Stimulated activated CD4-positive, alpha-beta T cell treated with anti-CD3 and anti-CD28 coated beads, Interleukin-2, amount 100 ng/mL, for 24 hours (primary cell): ENCODE results near the gene GRIFIN.
A peak's percentile ranks its signal among the peaks of the same experiment; 100 is the strongest.

ENCODE experiments used
- DNase-seq, 2 donors: peaks; one replicate each; pipeline ENCODE4 v3.0.0-alpha.2; 2020

GRIFIN gene, protein sequence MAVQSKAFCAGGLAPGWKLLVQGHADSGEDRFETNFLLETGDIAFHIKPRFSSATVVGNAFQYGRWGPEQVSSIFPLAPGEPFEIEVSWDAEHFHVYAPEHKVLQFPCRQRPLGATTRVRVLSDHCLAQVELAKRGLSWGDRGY

GRCh38 chr7:2476298-2476697, at the start of gene GRIFIN:
Gene GRIFIN, minus strand, starts transcription at chr7:2476398. Its CDS starts 15 bp downstream, at chr7:2476383.
- DNase-seq: no peak

DNA sequence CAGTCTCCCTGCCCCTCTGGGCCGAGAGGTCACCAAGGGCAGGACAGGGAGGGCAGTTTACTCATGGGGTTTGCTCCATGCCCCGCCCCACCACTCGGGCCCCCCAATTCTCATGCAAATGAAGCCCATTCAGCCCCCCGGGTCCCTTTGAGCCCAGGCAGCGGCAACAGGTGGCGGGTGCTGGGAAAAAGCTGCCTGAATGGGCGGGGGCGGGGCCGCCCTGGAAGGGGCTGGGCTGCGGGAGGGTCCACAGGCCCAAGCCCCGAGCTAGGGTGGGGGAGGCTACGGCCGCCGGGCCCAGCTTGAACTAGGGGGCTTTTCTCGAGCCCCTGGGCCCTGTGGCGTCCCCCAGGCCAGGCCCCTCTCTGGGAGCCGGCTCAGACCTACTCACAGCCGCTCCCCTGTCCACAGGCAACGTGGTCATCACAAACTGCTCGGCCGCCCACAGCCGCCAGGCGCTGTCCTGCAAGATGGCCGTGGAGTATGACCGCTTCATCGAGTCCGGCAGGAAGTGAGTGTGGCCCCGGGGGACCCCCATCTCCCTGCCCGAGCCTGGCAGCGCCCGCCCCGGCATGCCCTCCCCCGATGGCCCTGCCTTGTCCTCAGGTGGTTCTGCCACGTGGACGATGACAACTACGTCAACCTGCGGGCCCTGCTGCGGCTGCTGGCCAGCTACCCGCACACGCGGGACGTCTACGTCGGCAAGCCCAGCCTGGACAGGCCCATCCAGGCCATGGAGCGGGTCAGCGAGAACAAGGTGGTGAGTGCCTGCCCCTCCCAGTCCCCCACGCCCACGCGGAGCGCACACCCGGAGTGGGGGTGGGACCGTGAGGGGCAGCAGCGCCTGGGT, 48.8 kb upstream of the GRIFIN start:
- DNase-seq: no peak

DNA sequence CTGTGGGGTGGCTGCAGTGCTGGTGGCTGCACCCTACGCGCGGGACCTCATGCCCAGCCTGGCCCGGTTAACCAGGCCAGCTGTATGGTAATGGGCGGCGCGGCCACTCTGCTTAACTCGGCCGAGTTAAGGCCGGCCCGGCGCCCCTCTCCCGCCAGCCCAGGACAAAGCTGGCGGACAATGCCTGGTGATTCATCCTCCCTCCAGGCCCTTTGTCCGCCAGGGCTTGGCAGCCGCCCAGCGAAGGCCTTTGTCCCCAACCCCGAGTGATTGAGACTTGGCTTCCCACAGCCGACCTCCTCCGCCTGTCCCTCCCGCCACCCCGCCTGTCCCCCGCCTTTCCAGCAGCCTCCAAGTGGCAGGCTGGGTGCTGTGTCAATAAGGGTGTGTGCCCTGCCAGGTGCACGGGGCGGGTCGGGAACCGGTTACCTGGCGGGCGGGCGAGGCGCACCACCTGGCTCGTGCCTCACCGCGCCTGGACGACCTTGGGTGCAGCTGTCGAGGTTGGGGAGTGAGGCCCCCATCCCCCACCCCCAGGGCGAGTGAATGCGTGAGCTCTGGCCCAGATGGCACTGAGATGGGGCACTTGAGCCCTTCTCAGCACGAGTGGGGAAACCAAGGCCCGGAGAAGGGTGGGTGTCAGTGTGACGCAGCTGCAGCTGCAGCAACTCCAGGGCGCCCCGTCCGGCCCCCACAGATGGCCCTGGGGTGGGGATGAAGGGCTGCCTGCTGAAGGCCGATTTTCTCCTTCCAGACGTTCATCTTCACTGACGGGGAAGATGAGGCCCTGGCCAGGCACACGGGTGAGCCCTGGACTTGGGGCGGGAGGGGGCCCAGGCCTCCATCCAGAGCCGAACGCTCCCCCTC, 48.0 kb upstream of the GRIFIN start:
- DNase-seq: no peak

DNA sequence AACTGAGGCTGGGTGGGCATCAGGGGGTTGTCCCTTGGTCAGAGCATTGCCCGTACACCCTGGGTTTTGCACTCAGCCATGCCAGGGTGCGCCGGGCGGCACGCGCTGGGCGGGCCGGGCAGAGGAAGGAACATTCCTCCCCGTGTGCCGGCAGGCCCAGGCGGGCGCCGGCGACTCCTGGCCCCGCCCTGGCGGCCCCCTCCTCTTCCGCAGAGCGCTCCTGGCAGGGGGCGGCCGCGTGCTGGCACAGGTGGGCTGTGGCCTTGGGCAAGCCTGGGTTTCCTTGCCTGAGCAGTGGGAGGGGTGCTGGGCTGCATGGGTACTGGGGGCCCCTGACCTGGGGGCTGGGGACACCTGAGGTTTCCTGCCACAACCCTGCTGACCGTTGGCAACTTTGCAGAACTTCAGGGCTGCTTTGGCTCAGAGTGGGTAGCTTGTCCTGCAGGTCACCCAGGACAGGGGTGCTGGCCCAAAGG, 47.3 kb upstream of the GRIFIN start:
- DNase-seq: no peak

GRCh38 chr7:2522780-2523433, 46.7 kb upstream of the GRIFIN start:
- DNase-seq: peak; percentile 48 to 51

DNA sequence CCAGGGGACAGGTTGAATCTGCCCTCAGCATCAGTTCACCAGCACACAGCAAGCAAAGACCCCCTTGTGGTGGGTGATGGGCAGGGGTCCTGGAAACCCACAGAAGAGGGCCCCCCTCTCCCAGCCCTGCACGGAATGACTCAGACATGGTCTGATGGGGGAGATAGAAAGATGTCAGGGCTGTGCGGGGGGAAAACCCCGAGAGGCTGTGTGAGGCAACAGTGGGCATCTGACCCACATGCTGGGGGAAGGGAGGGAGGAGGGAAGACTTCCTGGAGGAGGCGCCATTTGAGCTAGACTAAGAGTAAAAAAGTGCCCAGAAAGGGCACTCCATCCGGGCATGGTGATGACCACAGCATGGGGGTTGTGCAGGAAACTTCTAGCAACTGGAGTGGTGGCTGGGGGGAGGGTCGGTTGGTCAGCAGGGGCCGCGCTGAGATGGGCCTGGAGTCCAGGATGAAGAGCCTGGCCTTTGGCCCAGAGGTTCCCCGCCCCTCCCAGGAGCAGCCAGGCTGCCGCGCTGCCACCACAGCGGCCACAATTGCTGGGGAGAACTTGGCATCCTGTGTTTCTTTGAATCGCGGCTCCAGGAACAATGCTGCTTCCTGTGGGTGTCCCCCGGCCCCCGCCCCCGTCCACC, 45.9 kb upstream of the GRIFIN start:
- DNase-seq: peak; percentile 72 to 74

- DNase-seq: no peak
Measured at GRCh38 chr7:2521341-2521745, 45.1 kb upstream of the GRIFIN start.

DNA sequence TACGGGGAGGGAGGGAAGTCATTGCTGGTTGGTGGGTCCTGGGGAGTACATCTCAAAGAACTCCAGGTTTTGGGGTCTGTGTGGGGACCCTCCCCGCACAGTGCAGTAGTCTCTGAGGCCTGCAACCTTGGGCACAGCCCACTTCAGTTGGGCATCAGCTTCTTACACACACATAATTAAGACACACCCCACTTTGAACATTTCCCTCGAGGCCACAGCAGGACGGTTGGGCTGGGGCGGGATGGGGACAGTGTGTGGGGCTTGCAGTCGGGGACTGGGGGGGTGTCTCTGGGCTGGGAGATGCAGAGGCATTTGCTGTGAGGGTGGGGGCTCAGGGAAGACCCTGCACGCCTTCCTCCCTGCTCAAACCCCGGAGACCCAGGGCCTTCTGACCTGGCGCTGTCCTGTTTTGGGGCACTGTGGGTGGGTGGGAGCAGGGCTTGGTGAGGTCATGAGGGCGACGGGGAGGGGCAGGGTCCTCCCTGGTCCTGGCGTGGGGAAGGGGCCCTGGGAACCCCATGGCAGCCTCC, 44.6 kb upstream of the GRIFIN start:
- no peak for DNase-seq

DNA sequence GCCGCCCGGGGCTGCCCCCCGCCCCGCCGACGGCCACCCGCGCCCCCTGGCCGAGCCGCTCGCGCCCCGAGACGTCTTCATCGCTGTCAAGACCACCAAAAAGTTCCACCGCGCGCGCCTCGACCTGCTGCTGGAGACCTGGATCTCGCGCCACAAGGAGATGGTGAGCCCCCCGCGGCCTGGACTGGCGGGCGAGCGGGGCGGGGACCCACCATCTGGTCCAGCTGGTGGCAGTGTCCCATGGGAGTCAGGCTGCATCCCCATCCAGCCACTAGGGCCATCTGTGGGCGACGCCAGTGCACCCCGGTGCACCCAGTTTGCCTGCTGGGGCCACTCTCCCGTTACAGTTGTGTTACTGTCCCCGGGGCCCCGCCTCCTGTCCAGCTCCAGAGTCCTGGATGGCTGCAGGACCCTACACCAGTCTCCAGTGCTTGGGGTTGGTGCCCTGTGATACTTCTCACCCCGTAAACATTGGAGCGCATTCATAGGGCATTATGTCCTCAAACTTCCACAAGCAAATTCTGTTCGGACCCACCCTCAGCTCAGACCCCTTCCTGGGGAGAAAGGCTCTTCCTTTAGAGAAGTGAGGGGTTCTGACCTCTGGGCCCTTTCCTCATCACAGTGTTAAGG, 44.0 kb upstream of the GRIFIN start:
- DNase-seq: peak in 1 of 2 donors; percentile 51

- peak; percentile 83 to 90 for DNase-seq
Measured at GRCh38 chr7:2519119-2519930, 43.1 kb upstream of the GRIFIN start, which contains the start of gene LFNG. Gene LFNG, plus strand, starts transcription at chr7:2519774. Its CDS starts 88 bp downstream, at chr7:2519862.

GRCh38 chr7:2518737-2519118, 42.5 kb upstream of the GRIFIN start:
- no peak for DNase-seq

DNA sequence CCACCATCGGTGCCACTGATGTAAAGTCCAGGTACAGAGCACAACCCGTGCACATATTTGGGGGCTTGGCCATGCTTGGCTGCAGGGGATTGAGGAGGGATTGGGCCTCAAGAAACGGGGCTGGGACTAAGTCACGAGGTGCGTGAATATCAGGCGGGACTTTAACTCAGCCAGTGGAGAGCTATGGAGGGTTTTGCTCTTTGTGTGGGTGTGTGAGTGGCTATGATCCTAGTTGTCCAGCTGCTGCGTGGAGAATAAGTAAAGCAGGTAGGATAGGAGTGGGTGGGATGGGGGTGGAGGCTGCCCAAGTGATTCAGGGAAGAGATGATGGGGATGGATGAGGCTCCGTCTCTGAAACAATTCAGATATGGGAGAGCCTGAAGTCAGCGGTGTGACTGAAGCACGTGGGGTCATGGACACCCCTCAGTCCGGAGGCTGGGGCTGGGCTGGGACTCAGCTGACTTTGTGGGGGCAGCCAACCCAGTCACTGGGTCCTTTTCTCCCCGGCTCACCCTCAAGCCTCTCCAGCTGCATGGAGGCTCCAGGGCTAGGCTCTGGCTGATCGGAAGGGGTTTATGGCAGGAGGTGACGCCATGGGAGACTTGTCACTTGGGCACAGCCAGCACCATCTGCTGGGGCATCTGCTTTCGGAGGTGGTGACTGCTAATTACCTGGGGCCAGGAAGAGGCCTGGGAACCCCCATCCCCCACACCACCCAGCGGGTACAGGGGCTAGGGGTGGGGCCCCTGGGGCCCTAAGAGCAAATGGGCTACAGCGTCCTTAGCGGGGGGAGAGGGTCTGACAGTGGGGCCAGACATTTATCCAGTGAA, 41.7 kb upstream of the GRIFIN start:
- no peak for DNase-seq

GRCh38 chr7:2517026-2517425, 40.8 kb upstream of the GRIFIN start:
- no peak for DNase-seq

- no peak for DNase-seq
Measured at GRCh38 chr7:2516194-2516555, 40.0 kb upstream of the GRIFIN start.

DNA sequence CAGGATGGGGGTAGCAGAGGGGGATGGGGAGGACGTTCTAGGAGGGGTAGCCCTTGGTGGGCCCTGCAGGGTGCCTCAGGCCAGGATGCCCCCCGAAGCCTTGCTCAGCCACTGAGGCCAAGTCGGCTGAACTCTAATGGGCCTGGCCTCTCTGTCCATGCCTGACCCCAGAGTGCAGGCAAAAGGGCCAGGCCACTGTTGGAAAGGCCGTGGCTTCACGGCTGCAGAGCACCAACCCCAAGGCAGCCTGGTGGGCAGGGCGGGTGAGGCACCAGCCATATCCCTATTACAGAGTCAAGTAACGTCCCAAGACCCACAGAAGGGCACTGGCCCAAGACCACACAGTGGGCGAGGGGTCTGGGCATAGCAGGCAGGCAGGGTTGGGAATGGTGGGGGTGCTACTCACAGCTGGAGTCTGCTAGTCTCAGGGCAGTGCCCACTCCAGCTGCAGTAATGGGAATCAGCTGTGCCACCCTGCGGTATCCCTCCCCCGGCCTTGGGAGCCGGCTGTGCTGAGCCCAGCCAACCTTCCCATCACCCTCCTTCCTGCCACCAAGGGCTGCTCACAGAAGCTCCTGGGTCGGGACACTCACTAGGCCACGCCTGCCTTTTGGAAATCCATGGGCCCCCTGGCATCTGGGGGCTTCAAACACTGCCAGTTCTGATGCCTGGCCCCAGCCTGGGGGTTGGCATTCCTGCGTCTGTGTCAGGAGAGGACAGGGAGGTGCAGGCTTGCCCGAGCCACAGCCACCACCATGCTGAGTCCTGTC, 39.4 kb upstream of the GRIFIN start:
- no peak for DNase-seq

DNA sequence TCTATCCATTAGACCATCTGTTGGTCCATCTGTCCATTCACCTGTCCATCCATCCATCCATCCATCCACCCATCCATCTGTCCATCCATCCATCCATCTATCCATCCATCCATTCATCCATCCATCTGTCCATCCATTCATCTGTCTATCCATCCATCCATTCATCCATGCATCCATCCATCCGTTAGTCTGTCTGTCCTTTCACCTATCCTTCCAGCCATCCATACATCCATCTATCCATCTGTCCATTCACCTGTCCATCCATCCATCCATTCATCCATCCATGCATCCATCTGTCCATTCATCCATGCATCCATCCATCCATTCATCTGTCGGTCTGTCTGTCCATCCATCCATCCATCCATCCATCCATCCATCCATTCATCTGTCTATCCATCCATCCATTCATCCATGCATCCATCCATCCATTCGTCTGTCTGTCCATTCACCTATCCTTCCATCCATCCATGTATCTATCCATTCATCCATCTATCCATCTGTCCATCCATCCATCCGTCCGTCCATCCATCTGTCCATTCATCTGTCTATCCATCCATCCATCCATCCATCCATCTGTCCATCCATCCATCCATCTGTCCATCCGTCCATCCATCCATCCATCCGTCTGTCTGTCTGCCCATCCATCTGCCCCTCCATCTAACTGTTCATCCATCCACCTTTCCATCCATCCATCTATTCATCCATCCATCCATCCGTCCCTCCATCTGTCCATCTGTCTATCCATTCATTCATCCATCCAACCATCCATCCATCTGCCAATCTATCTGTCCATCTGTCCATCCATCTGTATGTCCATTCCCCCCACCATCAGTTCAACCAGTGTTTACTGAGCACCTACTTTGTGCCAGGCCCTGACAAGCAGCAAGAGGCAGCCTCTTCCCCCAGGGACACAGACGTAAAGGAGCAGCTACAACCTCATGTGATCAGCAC, 38.5 kb upstream of the GRIFIN start:
- no peak for DNase-seq

GRCh38 chr7:2513702-2514101, 37.5 kb upstream of the GRIFIN start:
- DNase-seq: no peak

GRCh38 chr7:2512713-2513112, 36.5 kb upstream of the GRIFIN start:
- DNase-seq: no peak
